Cardiac ventricle fibroblast (primary cell): ENCODE results near the gene ZSCAN16. TPM values are rescaled to one million over a fixed set of nuclear protein-coding genes. Genes with fewer than 3 reads are reported as not detected.

Experiments used
- total RNA-seq: library from RNA; depleted of rRNA; stranded (reverse); fragments of >200 nt; gene quantifications from 2 replicates; pipeline ENCODE4 v1.2.3, GENCODE V29; 2015

The ZSCAN16 gene
- not detected in 2 replicates for total RNA-seq

DNA sequence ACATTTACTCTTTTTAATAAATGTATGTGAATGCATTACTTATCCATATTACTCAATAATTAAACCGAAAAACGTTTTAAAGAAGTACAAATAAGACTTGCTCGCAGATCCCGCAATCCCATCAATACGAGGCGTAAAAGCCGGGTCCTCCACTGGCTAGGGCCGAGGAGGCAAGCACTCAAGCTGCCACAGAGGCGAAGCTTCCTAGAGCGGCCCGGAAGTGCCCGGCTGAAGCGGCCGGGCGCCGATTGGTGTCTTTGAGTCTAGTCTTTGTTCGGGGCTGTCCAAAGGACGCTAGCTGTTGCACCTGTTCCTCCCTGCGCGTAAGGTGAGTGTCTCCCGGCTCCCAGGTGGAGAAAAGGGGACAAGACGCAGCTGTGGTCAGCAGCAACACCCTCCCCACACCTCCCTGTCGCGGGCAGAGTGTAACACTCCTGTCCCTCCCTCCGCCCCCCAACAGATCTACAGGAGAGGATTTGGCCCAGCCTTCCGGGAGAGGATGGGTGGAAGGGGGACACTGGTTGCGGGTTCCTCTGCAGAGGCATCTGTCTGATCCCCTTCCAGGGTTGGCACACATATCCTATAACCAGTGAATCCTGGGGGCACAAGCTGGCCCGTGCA, at the start of gene ZSCAN16:
Gene ZSCAN16, plus strand, starts transcription at position 260 of the 621 bp plus-strand sequence. CDS start 835 bp downstream, outside the sequence.

DNA sequence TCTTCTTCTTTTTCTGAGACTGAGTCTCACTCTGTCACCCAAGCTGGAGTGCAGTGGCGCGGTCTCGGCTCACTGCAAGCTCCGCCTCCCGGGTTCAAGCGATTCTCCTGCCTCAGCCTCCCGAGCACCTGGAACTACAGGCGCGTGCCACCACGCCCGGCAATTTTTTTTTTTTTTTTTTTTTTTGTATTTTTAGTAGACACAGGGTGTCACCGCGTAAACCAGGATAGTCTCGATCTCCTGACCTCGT, 44.1 kb upstream of the ZSCAN16 start, which contains the start of gene ZNF165:
Gene ZNF165, plus strand, starts transcription at position 188 of the 250 bp plus-strand sequence. CDS start 4,913 bp downstream, outside the sequence.

DNA sequence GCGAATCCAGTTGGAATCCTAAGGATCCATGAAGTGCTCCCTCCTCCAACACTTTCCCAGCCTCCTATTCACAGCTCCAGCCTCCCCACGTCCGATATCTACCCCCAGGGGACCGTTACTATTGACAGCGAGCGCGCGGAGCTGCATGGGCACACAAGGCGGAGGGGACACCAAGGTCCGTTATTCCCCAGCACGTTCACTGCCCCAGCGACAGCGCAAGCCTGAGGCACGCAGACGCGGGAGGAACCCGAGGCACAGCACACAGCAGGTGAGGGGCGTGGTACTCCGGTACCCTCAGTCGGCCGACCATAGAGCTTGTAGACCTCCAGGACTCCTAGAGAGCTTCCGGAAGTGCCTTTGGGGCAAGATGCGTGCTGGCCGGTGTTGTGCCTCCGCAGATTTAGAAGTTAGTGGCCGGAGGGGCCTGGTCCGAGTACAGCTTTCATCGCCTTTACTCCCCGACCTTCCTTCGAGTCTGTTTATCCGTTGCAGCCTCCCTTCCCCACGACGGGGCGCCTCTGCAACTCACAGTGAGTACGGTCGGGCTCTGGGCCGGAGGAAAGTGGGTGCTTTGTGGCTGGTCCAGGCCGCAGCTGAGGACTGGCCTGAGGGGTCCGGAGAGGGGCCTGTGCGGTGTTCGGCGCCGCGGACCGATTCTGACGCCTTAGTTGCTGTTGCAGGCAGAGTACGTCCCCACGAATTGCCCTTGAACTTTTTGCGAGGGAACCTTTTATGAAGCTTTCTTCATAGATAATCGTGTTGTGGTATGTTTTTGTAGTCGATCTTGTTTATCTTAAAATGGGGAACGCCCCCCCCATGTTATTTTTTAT, 17.3 kb downstream of the ZSCAN16 start, which contains the start of gene ZKSCAN8:
Gene ZKSCAN8, plus strand, starts transcription at position 384 of the 830 bp plus-strand sequence. CDS start 6,525 bp downstream, outside the sequence.

Other genes starting within 250 kb of the ZSCAN16 start
- gene OR2B2, start 212.2 kb upstream of the ZSCAN16 start, total RNA-seq = not detected in 2 replicates
- gene OR2B6, start 167.4 kb upstream of the ZSCAN16 start, total RNA-seq = not detected in 2 replicates
- 0.05 and 0.31 TPM in 2 replicates for gene ZNF165, start 44.0 kb upstream of the ZSCAN16 start, total RNA-seq
- gene ZKSCAN8, start 17.3 kb downstream of the ZSCAN16 start, total RNA-seq = 14.4 and 15.6 TPM in 2 replicates
- gene ZSCAN9, start 100.7 kb downstream of the ZSCAN16 start, total RNA-seq = 4.6 and 5.1 TPM in 2 replicates
- 2.7 and 3.3 TPM in 2 replicates for gene ZKSCAN4, start 127.7 kb downstream of the ZSCAN16 start, total RNA-seq
- 1.1 and 2.1 TPM in 2 replicates for gene NKAPL, start 134.7 kb downstream of the ZSCAN16 start, total RNA-seq
- gene ZSCAN26, start 142.5 kb downstream of the ZSCAN16 start, total RNA-seq = 11.2 and 14.8 TPM in 2 replicates
- gene PGBD1, start 157.0 kb downstream of the ZSCAN16 start, total RNA-seq = 1.6 and 3.2 TPM in 2 replicates
- gene ZSCAN31, start 211.5 kb downstream of the ZSCAN16 start, total RNA-seq = 10.1 and 14.4 TPM in 2 replicates
- 3.6 and 4.4 TPM in 2 replicates for gene ZKSCAN3, start 225.3 kb downstream of the ZSCAN16 start, total RNA-seq